ENCODE results near the gene RANBP10.

Gene RANBP10

GRCh38 chr16:67825906-67826305 is 19.5 kb upstream of the RANBP10 start:
- no peak for DNase-seq

DNA sequence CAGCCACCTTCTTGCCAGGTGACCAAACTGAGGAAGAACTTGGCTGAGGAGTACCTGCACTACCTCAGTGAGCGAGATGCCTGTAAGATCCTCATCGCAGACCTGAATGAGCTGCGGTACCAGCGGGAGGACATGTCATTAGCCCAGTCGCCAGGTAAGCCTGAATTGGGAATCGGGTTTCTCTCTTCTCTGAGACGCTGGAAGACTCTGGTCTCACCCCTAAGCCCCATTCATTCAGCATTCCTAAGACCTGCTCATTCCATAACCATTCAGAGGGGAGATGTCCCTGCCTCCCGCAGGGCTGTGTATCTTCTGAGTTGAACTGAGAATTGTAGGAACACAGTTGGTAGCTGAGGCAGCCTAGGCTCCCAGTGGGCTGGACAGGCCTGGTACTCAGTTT is 18.8 kb upstream of the RANBP10 start:
- DNase-seq, result no peak

DNA sequence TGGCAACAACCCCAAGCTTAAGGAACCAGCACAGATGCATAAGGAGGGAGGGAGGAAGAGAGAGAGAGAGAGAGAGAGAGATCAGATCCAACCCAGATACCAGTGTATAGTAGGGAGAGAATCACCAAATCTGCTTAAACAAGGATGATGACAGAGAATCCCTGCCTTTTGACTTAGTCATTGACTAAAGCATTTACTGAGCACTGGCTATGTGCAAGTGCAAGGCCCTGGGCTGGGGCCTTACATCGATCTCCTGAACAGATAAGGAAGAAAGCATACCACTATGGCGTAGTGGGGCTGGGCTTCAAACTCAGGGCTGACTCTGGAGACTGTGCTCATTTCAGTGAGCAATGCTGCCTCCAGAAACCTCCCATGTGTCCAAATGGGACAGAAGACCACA is 16.2 kb upstream of the RANBP10 start:
- no peak for DNase-seq

GRCh38 chr16:67820608-67821259 is 14.4 kb upstream of the RANBP10 start:
- no peak for DNase-seq

DNA sequence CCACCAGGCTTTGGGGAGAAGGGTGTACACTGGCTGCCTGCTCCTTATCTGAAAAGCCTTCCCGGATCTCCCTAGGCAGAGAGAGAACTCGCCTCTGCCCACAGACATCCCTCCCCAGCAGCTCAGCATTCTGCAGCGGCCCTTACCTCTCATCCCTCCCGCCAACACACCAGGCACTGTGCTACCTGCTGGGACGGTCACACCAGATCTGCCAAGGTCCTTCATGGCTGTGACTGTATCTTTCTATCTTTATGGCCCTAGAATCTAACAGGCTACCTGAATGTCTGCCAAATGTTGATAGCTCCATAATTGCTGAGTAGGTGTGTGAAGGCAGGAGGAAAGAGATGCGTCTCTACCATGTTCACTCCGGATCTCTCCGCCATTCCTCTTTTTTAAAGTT is 8.2 kb upstream of the RANBP10 start:
- no peak for DNase-seq

DNA sequence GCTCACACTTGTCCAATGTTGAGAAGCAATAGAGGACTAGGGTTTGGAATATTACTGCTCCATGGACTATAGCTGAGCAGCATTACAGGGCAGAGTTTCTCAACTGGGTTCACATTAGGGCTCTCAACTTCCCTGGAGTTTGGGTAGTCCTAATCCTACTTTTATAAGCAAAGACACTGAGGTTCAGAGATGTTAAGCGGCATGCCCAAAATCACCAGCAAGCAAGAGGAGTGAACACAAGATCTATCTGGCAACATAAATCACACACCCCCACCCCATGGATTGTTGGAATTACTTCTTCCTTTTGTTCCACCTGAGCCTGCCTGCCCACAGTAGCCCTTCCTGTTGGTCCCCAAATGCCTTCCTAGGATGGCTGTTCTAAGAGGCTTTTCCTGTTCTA is 5.5 kb upstream of the RANBP10 start:
- DNase-seq, result no peak

- no peak for DNase-seq
These were observed 855 bp upstream of the RANBP10 start for GRCh38 chr16:67807148-67807682.

- peak; percentile 45 for DNase-seq
These were observed 487 bp downstream of the RANBP10 start for GRCh38 chr16:67805718-67806427.

GRCh38 chr16:67804853-67805542 is 1.4 kb downstream of the RANBP10 start:
- DNase-seq, result no peak

DNA sequence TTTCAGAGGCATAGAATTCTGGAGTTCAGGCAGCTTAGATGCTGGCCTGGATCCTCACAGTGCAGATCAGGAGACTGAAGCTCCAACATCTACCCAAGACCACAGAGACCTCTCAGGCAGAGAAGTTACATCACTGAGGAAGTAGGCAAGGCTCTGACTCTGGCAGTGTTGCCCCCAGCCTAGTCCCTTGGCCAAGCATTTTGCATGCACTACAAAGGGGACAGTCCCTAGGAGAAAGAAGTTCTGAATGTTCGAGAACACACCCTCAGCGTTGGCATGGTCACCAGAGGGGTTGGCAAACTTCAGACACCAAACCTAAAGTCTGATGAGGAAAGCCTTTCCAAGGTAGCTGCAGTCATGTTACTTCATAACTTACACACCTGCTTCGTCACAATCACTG is 2.5 kb downstream of the RANBP10 start:
- no peak for DNase-seq

DNA sequence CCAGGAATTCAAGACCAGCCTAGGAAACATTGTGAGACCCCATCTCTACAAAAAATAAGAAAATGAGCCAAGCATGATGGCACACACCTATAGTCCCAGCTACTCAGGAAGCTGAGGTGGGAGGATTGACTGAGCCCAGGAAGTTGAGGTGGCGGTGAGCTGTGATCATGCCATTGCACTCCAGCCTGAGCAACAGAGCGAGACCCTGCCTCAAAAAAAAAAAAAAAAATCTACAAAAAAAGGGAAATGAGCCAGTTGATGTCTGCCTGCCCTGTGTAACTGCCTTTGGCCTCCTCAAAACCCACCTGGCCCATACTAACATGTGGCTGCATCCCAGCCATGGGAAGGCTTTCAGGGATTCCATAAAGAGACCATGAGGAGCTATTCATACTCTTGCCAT is 4.5 kb downstream of the RANBP10 start:
- no peak for DNase-seq

GRCh38 chr16:67801241-67801640 is 5.1 kb downstream of the RANBP10 start:
- no peak for DNase-seq

DNA sequence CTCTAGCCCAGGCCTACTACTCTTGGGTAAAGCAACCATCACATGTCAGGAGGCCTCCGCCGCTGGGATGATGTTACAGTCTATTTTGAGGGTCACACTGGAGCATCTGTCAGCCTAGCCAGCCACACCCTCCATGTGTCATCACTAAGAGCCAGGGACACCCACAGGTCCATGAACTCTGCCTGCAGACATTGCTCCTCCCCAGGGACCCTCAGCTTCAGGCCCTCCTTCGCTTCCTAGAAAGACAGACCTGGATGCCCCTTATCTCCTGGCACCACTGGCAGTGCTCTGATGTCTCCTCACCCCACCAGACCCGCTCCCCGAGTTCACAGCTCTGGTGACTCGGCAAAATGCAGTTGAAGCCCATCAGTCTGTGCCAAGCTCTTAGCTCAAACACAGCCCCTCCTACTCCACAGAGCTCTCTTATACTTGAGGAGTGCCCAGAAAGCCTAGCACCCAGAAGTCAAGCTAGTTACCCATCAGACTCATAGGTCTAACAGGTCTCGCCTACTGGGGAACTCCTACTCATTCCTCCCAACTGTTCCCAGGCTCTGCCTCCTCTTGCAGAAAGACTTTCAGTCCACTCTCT is 5.9 kb downstream of the RANBP10 start:
- DNase-seq, result no peak

DNA sequence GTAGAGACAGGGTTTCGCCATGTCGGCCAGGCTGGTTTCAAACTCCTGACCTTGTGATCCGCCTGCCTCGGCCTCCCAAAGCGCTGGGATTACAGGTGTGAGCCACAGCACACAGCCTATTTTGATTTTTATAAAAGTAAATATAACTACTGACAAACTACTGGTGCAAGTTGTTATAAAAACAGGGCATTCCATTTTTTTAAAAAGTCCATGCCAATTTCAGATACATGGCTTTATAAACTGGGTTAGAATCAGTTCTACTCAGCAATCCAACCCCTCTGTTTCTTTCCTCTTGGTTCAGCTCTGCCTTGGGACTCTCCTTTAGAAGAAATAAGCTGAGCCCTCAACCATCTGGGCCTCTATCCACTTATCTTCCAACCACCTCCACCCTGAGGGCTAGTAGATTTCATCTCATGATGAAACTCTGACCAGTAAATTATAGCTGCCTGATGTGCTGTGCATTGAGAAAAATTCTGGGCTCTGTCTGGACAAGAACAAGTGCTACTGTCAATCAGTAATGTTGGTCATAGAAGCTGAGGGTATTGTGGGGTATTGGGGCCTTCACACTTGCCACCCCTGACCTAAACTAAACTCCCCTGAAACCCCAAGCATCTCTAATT is 10.2 kb downstream of the RANBP10 start:
- peak; percentile 77 for DNase-seq

- DNase-seq, result no peak
These were observed 16.3 kb downstream of the RANBP10 start for GRCh38 chr16:67790071-67790470.

DNA sequence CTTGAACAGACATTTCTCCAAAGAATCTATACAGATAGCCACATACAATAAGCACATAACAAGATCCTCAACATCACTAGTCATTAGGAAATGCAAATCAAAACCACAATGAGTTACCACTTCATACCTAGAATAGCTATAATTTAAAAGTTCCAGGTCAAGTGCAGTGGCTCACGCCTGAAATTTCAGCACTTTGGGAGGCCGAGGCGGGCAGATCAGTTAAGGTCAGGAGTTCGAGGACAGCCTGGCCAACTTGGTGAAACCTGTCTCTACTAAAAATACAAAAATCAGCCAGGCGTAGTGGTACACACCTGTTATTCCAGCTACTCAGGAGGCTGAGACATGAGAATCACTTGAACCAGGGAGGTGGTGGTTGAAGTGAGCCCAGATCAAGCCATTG is 19.9 kb downstream of the RANBP10 start:
- no peak for DNase-seq

DNA sequence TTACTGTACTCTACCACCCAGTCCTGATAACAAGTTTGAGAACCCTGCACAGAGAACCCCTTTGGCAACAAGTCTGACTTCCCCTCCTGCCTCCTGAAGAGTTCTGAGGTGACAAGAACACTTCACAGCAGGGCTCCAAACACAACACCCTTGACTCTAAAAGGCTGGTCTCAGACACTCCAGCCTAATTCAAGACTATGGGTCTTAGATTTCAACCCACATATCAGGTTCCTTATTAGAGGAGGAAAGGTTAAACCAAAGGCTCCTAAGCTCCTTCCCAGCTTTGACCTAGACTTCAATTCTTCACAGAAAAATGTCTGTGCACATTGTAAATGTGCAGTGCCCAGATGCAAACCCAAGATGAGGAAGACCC is 23.0 kb downstream of the RANBP10 start:
- no peak for DNase-seq

- DNase-seq, result no peak
These were observed 23.6 kb downstream of the RANBP10 start for GRCh38 chr16:67782567-67783352.

DNA sequence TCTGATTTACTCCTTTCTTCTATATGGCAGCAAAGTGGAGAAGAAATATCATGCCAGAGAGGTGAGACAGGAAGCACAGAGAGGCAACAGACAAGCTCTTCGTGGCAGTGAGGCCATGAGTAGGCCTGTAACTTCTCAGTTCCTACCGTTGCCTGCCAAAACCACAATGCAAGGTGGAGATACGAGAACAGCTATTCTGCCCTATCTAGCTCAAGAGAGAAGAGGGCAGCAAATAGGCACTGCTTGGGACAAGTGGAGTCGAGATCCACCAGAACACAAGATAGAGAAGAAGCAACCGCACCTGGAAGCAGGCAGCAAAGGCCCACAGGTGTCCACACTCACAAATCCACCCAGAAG is 24.8 kb downstream of the RANBP10 start:
- no peak for DNase-seq

DNA sequence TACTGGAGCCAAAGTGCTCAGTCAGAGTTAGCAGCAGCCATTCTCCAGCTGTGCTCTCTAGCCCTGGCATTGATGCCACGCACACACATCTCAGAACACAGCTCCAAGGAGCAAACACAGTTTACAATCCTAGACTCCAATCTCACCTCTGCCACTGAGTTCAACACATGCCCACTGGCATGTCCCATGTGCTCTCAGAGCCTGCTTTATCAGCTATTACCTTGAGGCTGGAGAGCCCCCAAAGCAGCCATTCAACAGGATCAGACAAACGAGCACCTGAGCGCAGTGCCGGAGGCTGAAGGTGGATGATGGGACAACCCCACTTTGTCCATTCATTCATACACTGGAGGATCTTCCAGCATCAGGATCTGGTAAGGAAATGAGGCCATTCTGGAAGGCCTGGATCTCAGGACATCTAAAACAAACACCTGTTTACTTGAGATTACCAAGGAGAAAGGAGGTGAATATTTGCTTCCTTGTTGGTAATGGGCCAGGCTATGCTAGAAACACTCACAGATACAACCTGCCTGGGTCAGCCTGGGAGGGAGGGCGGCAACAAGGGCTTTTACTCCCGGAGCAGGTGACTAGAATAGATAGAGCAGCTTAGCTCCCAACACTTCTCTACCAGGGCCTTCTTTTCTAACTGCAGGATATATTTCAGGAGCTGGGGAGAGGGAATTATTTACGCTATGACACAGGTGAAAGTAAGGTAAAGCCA is 25.4 kb downstream of the RANBP10 start:
- DNase-seq, result no peak

GRCh38 chr16:67779256-67780014 is 26.9 kb downstream of the RANBP10 start:
- DNase-seq, result no peak

Data from NCI-H82 (cell line).